DOHH2 (cell line): ENCODE results near the gene DOK7.

Experiments
- EZH2phosphoT487 ChIP-seq: fragments of 200-600 bp; sonication (generic); IDR thresholded peaks from 2 replicates; pipeline ENCODE4 v1.6.1; 2017; ENCODE audit warnings: borderline replicate concordance, mild to moderate bottlenecking, antibody characterized with exemption, low read length, moderate library complexity, mixed read lengths
- TF ChIP-seq, protein P1 (sequence below): fragments of 200-600 bp; sonication (generic); IDR thresholded peaks from one replicate; pipeline ENCODE4 v1.5.1; 2014; ENCODE audit warnings: antibody characterized with exemption, mild to moderate bottlenecking, low read depth, low read length; ENCODE audit not compliant: poor library complexity, severe bottlenecking

DNA sequence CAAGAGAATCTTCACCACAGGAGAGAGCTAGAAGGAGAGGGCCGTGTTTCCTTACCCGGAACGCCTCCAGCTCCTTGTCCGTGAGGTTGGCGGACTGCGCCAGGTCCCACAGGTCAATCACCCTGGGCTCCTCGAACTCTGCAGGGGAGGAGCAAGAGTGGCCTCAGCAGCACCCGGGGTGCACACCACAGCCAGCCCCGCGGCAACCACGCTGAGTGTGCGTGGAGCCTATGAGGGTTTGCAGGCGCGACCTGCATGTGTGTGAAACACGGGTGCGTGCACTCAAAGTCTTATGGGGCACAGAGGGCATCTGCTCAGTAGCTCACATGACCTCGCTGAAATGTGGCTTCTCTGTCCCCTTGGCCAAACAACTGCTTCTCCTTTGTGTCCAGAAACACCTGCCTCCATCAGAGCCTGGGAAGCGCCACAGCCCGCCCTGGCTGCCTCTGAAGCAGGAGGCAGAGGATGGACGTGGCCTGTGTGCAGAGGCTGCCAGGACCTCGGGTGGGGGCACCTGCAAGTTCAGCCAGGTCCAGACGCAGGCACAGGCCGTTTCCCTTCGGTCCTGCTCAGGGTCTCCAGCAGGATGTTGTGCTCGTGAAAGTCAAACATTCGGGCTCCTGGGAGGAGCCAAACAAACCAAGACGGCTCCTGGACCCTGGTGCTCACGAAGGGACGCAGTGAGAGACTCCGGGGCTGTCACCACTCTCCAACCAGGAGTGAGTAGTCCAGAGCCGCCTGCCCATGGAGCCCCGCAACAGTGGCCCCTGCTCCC, 53.1 kb downstream of the DOK7 start:
- TF ChIP-seq, protein P1, sequence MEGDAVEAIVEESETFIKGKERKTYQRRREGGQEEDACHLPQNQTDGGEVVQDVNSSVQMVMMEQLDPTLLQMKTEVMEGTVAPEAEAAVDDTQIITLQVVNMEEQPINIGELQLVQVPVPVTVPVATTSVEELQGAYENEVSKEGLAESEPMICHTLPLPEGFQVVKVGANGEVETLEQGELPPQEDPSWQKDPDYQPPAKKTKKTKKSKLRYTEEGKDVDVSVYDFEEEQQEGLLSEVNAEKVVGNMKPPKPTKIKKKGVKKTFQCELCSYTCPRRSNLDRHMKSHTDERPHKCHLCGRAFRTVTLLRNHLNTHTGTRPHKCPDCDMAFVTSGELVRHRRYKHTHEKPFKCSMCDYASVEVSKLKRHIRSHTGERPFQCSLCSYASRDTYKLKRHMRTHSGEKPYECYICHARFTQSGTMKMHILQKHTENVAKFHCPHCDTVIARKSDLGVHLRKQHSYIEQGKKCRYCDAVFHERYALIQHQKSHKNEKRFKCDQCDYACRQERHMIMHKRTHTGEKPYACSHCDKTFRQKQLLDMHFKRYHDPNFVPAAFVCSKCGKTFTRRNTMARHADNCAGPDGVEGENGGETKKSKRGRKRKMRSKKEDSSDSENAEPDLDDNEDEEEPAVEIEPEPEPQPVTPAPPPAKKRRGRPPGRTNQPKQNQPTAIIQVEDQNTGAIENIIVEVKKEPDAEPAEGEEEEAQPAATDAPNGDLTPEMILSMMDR: no peak
- no peak for TF ChIP-seq EZH2phosphoT487
